GM18909 (cell line): ENCODE data around the gene TBCEL.
"Not testable (repeated sequence)": the region's sequence is repeated elsewhere in the genome, so short reads cannot be mapped to it uniquely, and the experiment has no call there.

Source experiments
- ATAC-seq: cut with Tn5 transposase; IDR thresholded peaks from one replicate; pipeline ENCODE4 v1.9.1; 2021; ENCODE audit warnings: mild to moderate bottlenecking; ENCODE audit not compliant: unreplicated experiment, poor library complexity

The TBCEL gene

GRCh38 chr11:121024989-121025388, 1.1 kb downstream of the TBCEL start:
- ATAC-seq: no peak

DNA sequence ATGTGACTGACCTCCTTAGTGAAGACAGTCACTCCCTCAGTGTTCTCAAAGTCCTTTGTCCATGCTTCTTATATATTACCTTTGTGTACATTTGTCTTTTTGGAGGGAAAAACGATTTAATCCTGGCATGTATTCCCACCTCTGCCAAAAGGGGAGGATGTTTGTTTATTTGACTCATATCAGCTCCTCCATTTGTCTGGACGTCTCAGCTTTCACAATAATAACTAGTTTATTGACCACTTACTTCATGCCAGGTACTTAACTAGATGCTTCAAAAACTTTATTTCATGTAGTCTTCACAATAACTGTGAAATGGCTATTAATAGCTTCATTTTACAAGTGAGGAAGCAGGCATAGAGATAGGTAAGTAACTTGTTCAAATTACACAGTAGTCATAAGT, 5.3 kb downstream of the TBCEL start:
- ATAC-seq: no peak

DNA sequence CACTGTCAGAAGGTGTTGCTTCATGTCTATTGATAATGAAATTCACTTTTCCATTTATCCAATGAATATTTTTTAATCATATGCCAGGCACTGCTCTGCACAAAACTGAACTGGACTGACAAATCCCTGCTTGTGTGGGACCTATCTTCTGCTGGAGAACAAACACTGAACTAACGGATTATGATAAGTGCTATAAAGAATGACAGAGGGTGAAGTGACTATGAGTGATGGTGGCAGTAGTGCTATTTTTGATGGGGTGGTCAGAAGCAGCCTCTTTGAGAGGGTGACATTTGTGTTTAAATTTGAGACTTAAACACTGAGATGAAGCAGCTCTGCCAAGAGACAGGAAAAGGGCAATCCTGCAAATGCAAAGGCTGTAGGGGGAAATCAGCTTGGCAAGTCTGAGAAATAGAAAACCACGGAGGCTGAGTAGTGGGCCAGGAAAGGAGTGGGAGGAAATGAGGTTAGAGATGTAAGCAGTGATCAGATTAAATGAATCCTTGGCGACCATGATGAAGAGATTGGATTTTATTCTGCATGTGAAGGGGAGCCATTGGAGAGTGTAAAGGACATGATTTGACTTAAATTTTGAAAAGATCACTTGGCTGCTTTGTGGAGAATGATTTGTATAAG, 6.0 kb downstream of the TBCEL start:
- ATAC-seq: no peak

DNA sequence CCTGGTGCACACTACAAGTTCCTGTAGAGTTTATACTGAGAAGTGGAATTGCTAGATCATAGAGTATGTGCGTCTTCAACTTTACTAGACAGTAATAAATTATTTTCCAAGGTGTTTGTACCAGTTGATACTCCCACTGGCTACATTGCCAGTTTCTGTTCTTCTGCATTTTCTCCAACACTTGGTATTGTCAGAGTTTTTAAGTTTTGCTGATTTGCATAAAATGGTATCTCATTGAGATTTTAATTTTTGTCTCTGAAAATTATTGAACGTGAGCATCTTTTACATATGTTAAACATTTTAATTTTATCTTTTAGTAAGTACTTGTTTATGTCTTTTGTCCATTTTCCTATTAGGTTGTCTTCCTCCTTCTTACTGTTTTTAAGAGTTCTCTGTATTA, 7.3 kb downstream of the TBCEL start:
- no peak for ATAC-seq

DNA sequence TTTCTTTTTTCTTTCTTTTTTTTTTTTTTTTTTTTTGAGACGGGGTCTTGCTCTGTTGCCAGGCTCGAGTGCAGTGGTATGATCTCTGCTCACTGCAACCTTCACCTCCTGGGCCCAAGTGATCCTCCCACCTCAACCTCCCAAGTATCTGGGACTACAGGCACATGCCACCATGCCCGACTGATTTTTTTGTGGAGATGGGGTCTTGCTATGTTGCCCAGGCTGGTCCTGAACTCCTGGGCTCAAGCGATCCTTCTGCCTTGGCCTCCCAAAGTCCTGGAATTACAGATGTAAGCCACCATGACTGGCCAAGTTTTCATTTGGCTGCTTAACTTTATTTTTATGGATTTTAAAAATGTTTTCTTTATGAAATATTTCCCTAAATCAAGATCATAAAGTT, 7.7 kb downstream of the TBCEL start:
- ATAC-seq: not testable (repeated sequence)

- ATAC-seq: no peak
Observed at GRCh38 chr11:121032546-121032945, 8.6 kb downstream of the TBCEL start.

DNA sequence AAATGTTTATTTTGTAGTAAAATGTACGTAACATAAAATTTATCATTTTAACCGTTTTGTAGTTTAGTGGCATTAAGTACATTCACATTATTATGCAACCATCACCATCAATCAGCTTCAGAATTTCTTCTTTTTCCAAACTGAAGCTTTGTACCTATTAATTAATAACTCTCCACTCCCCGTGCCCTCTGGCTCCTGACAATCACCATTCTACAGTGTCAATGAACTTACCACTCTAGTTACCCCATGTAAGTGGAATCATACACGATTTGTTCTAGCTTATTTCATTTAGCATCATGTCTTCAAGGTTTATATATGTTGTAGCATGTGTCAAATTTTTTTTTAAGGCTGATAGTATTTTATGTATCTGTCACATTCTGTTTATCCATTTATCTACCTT, 9.7 kb downstream of the TBCEL start:
- ATAC-seq: no peak

DNA sequence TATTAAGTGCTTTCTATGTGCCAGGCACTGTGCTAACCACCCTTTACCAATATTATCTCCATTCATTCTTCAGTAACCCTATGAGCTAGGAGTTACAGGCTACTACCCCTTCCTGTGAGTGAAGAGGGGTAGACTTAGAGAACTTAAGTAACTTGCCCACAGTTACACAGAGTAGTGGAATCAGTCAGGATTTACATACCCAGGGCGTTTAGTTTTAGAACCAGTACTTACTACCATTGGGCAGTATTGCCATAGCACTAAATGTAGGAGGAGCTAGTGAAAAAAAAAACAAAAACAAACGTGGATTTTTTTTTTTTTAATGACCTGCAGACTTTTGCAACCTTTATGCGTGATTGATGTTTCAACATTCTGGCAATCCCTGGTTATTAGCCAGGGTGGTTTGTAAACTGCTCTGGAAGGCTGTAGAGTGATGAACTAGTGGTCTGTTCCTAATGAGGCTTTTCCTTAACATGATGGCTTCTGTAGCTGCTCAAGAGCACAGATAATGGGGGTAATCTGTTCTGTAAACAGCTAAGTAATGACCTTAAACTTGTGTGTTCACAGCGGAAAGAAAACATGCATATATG, 11.4 kb downstream of the TBCEL start:
- no peak for ATAC-seq

DNA sequence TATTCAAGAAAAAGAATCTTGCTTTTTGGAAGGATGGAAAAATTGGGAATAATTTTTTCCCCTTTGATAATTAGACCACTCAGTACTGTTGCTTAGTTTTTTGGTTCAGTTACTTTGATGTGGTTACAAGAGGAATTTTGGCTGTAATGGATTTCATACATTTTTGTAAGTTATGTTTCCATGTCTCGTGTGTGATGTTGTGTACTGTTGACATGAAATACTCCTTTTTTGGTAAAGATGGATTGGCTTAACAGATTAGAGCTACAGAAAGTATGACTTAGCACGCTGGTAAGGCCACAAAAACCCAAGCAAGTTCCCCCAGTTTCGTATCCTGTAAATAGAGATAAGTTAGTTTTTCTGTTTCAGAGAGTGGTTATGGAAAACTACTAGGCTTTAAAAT, 11.9 kb downstream of the TBCEL start:
- no peak for ATAC-seq

DNA sequence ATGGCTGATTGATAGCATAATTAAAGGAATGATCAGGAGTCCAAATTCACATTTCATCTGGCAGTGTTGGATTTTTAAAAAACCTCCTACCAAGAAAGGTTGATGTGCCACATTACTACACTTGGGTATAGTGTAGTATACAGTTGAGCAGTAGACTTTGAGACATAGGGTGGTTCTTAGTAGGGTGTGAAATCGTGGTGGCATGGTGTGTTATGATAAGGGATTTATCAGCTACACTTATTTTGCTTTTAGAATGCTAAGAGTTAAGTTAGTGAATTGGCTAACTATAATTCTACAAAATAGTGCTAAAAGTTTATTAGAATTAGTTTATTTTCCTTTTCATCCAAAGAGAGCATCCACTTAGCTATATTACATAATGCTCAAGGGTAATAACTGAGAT, 13.1 kb downstream of the TBCEL start:
- no peak for ATAC-seq

- no peak for ATAC-seq
Observed at GRCh38 chr11:121038648-121039409, 14.9 kb downstream of the TBCEL start.

GRCh38 chr11:121039971-121040613, 16.2 kb downstream of the TBCEL start:
- ATAC-seq: no peak

DNA sequence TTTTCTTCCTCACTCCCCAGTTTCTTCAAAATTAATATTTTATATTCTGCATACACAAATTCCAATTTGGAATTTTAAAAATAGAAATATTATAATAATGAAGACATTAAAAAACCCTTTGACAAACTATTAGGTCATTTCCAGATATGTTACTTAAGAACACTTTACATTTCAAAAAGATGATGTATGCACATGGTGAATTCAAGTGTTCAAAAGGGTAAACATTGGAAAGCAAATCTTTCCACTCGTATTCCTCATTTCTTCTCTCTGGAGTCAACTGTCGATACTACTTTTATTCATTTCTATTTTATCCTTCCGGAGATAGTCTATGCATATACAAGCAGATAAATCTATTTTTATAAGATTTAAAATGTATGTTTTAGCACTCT, 16.7 kb downstream of the TBCEL start:
- no peak for ATAC-seq

- no peak for ATAC-seq
Observed at GRCh38 chr11:121041072-121041471, 17.2 kb downstream of the TBCEL start.

GRCh38 chr11:121042296-121042695, 18.4 kb downstream of the TBCEL start:
- no peak for ATAC-seq

GRCh38 chr11:121047926-121048325, 24.0 kb downstream of the TBCEL start:
- ATAC-seq: no peak

DNA sequence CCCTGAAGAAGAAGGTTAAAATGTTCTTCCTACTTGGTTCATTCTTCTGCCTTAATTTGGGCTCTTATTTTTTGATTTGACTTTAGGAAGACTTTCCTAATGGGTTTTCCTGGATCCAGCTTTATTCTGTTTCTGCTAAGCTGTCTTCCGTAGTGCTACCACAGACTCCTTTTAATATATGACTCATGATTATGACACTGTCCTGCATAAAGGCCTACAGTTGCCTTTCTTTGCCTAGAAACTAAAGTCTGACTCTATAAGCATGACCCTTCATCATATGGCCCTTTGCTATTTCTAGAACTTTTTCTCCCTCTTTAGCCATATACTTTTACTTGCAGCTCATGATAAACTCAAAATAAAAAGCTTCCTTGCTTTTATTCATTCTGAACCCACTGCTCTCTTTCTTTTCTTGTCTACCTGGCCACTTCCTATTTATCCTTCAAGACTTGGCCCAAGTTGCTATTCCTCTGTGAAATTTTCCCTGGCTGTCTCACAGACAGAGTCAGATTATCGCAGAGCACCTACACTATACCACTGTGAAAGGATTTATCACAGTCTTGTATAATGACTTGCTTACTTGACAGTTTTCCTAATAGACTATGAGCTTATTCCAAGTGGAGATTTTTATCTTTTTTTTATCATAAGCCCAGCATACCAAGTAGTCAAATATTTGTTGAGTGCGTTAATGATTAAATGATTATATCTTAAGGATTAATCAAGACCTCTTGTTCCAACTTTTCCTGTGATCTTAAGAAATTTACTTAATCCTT, 24.7 kb downstream of the TBCEL start:
- ATAC-seq: no peak

DNA sequence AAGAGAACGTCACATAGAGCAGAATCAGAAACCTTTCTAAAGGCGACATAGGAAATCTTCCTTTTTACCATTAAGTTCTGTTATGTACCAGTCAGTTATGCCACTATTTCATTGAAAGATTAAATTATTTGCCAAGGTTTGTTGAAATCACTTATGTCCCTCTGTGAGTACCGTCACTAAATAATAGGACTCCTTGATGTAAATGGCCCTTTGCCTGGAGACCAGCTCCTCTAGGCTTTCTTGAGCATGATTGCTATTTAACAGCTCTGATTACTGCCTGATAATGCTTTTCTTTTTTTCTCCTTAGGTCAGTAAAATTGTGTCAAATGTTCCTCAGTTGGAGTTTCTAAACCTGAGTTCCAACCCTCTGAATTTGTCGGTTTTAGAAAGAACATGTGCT, 29.3 kb downstream of the TBCEL start:
- no peak for ATAC-seq

DNA sequence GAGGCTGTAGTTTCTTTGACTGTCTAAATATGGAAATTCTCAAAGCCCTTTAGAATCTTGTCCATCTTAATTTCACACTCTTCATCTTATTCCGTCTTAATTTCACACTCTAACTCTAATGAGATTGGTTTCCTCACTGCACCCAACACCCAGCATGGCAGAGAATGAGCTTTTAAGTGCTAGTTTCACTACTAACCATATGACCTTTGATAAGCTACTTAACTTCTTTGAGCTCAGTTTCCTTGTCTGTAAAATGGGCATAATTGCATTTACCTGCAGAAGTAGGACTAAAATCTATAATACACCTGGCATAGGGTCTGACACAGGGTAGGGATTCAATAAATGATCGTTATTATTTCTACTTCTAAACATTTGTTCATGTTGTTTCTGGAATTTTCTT, 30.4 kb downstream of the TBCEL start:
- no peak for ATAC-seq

GRCh38 chr11:121055076-121055475, 31.2 kb downstream of the TBCEL start:
- no peak for ATAC-seq

- ATAC-seq: no peak
Observed at GRCh38 chr11:121057922-121058321, 34.0 kb downstream of the TBCEL start.
